Stimulated activated CD8-positive, alpha-beta memory T cell treated with anti-CD3 and anti-CD28 coated beads, Interleukin-4, amount 100 ng/mL, for 4 hours (primary cell): Measurements from ENCODE around the gene APRT.
"Not testable (repeated sequence)": the region's sequence is repeated elsewhere in the genome, so short reads cannot be mapped to it uniquely, and the experiment has no call there.

Experiments used
- DNase-seq, 2 donors: peaks; one replicate each; pipeline ENCODE4 v3.0.0-alpha.2; 2020; ENCODE audit warnings: low read depth in 2 of 2, low spot score in 1 of 2

APRT gene

GRCh38 chr16:88823646-88824045 lies 11.9 kb upstream of the APRT start:
- DNase-seq, result not testable (repeated sequence)

DNA sequence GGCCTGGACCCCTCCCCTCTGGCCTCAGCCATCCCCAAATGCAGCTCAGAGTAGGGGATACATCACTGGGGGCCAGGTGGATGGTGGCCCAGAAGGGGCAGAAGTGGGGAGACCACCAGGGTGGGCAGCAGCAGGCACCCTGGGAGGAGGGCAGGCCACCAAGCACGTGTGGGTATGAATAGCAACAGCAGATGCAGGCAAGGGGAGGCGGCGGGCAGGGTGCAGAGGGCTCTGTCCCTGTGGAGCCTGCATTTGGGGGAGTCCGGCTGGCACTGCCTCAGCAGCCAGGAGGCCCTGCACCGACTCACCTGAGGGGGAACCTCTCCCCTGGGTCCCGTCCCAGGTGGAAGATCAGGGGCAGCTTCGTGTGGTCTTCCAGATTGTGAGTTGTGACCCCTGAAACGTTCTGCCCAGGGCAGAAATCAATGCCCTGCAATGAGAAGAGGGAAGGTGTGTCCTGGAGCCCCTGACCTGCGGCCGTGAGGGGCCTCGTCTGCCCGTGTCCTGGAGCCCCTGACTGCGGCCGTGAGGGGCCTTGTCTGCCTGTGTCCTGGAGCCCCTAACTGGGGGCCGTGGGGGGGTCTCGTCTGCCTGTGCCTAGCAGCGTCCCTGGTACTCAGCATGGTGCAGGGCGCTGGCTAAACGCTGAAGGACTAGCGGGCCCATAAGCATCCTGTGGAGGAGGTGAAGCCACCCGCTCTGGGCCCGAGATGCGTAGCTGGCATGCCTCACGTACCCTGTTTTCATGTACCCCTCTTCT lies 10.7 kb upstream of the APRT start:
- DNase-seq, result no peak

- no peak for DNase-seq
Measured at GRCh38 chr16:88821168-88821850, 9.6 kb upstream of the APRT start.

- no peak for DNase-seq
Measured at GRCh38 chr16:88820385-88821025, 8.8 kb upstream of the APRT start.

- DNase-seq, result no peak
Measured at GRCh38 chr16:88819126-88819525, 7.4 kb upstream of the APRT start.

GRCh38 chr16:88818575-88818874 lies 6.8 kb upstream of the APRT start:
- DNase-seq, result no peak

GRCh38 chr16:88817785-88818574 lies 6.3 kb upstream of the APRT start:
- DNase-seq, result no peak

DNA sequence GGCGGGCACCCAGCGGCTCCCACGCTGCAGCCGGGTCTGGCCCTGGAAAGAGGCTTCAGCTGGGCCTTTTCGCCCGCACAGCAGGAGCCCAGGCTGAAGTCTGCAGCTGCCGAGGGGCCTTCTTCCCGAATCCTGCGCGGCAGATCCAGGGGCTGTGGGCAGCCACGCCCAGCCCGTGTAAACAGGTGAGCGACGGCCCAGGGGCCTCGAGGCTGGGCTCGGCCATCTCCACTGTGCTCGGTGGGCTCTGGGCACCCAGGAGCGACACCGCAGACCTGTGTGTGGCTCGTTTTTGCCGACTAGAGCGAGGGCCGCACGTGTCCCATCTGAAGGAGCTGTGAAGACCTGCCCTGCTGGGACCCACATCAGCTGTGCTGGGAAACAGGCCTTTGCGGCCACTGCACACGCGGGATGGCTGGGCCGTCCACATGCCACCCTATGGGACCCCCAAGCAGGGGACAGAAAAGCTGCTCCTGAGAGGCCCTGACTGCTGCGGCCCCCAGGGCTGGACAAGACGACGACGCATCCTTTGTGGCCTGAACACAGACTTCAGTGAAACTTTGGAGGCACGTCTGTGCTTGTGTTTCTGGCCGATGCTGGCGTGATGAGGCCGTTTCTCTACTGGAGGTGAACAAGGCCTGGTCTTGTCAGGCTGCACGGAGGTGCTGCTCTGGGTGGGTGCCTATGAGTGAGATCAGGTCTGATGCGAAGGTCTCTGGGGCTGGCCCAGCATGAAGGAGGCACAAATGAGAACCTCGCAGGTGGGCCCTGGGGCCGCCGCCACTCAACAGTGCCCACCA lies 5.2 kb upstream of the APRT start:
- no peak for DNase-seq

- peak in 1 of 2 donors; percentile 27 for DNase-seq
Measured at GRCh38 chr16:88815901-88816589, 4.3 kb upstream of the APRT start.

DNA sequence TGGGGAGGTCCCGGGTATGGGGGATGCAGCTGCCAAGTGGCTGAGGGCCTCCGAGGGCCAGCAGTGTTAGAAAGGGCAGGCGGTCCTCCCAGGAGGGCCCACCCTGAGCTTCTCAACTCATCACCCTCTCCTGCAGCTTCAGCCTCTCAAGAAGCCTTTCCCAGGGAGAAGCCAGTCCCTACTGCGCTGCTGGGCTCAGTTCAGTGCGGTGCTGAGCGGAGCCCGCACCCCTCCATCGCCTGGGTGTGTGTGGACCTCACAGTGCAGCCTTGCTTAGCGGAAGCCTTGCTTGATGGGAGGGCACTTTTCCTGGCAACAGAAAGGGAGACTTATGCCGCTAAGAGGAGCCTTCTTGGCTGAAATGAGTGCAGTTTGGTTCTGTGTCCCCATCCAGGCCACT lies 3.5 kb upstream of the APRT start:
- DNase-seq, result no peak

- no peak for DNase-seq
Measured at GRCh38 chr16:88814144-88814502, 2.4 kb upstream of the APRT start.

DNA sequence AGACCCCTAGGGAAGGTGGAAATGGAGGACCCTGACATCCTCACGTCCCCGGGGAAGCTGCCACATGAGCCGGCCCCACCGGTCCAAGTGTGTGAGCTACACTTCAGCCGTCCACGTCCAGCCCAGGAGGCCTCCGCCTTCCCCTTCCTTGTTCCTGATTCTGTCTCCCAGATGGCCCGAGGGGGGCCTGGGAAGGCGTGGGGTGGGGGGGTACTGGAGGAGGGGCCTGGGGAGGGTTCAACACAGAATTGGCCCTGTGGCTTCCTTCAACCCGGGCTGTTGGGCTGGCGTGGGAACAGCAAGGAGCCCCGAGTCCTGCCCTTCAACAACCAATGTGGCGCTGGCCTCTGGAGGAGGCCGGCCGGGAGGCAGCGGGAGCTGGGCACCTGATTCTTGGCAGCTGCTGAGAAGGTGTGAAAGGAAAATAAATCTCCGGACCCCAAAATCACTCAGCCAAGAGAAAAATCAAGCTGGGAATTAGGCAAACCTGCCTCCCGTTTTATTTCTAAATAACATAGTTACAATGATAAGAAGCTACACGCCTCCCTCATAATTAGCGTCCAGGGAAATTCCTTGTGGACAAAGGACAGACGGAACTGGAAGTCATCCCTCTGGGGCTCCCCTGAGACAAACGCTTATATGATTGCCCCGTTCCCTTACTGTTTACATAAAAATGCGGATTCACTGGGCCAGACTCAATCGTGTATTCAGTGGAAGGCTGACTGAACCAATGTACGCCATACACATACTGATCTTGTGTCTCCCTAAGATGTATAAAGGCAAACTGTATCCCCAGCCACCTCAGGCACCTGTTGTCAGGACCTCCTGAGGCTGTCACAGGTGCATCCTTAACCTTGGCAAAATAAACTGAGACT lies 1.8 kb upstream of the APRT start:
- DNase-seq, result no peak

DNA sequence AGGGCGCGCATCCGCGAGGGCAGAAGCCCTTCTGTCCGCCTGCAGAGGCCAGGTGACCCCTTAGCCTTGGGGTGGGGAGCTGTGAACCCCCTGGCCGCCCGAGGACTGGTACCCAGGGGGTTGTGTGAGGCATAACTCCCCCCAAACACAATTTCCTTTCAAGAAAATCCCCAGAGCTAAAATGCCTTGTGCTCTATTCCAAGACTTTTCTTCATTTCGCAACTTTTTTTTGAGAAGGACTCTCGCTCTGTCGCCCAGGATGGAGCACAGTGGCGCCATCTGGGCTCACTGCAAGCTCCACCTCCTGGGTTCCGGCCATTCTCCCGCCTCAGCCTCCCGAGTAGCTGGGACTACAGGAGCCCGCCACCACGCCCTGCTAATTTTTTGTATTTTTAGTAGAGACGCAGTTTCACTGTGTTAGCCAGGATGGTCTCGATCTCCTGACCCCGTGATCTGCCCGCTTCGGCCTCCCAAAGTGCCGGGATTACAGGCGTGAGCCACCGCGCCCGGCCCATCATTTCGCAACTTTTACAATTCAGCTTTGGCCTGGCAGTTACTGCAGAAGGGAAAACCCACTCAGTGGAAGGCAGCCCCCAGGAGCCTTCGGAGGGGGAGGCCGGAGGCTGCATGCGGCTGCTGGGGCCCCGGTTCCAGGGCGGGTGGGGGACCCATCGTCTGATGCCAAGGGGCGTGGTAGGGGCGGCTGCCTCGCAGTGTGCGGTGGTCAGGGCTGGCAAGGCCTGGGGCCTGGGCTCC lies 963 bp upstream of the APRT start:
- DNase-seq, result no peak

GRCh38 chr16:88810912-88811768 lies 588 bp downstream of the APRT start:
- DNase-seq, result peak; percentile 42 to 53

DNA sequence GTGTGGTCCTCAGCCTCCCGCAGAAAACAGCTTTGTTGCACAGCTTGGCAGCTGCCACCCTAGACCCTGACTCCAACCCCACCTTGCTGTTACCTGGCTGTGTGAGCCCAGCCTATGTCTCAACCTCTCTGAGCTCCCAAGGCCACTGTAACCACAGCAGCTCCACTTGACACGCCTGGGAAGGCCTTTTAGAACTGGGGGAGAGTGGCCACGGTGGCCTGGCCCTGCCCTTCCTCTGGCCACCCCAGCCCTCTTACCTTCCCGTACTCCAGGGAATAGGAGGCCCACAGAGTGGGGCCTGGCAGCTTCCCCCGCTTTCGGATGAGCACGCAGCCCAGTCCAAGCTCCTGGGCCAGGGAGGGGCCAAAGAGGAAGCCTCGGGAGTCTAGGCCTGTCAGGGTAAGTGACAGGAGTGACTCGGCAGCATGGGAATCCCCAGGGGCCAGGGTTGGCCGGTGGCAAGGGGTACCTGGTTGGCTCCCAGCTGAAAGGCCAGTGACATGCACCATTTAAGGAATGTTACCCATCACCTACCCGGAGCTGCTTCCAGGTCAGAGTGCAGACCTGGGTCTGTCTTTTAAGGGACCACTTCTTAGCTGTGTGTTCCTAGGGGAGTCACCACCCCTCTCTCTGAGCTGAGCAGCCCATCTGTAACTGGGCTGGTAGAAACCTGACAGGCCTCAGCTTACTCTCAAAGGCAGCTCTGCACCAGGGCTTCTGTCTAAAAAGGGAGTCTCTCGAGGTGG lies 1.4 kb downstream of the APRT start:
- no peak for DNase-seq

DNA sequence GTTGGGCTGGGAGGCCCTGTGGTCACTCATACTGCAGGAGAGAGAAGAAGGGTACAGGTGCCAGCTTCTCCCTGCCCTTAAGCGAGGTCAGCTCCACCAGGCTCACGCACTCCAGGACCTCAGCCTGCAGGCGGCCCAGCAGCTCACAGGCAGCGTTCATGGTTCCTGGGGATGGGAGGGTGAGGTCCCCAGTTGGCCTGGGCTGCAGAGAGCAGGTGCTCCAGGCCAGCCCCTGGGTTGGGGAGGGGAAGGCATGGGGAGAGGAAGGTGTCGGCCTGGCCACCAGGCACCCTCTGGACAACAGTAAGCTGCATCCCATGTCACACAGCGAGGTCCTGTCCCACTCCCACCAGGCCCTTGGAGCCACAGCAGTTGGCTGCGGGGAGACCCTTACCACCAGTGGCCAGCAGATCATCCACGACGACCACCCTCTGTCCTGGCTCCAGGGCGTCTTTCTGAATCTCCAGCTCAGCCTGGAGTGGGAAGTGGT lies 2.0 kb downstream of the APRT start:
- no peak for DNase-seq
